HG03378 (cell line): ENCODE measurements around the gene TMEM126A.
"Not testable (repeated sequence)": the region's sequence is repeated elsewhere in the genome, so short reads cannot be mapped to it uniquely, and the experiment has no call there.

Experiments
- ATAC-seq: cut with Tn5 transposase; IDR thresholded peaks from one replicate; pipeline ENCODE4 v1.9.1; 2021; ENCODE audit warnings: mild to moderate bottlenecking, moderate library complexity; ENCODE audit not compliant: unreplicated experiment

TMEM126A gene

DNA sequence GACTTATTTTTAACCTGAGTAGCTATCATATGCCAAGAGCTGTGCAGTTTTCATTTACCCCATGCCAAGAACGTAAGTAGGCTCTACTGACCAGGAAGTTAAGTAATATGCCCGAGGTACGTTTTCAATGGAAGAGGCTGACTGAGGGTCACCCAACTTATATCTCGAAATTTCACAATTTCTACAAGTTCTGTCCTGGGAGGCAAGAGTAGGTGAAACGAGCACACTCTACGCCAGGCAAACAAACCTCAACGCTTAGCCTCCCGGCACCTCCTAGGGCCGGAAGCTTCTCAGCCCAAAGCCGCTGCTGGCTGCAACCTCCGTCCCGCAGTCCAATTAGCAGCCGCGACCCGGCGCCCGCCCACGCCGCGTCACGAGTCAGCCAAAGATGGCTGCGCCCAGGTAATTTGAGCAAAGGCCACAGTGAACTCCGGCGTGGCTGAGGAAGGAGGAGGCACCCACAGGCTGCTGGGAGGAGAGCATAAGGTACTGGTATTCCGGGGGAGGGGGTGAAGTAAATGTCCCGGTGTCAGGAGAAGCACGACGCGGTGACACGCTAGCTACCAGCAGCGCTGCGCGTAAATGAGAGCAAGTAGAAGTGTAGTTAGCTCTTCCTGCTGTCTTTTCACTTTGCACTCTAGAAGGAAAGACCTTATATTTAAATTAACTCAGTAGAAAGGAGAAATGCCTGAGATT, at the start of gene TMEM126A:
TSS of gene TMEM126A (plus strand) at position 364 of the 696 bp plus-strand sequence. CDS start 2,289 bp downstream, outside the sequence.
- ATAC-seq, result peak; percentile 96

DNA sequence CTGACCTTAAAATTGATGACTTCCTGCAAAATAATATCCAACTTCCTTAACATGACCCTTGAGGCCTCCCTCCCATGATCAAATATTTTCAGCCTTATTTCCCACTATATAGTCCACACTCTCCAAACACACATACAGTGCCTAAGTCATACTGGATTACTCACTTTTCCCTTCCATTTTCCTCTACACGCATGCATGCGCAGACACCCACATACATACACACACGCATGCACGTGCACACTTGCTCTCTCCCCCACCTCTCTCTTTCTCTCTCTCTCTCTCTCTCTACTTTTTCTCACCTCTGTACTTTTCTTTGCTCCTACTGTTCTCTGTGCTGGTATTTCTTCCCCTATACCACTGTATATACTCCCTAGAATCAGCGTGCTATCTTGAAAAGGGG, 48.7 kb upstream of the TMEM126A start:
- no peak for ATAC-seq

- ATAC-seq, result no peak
Observed at GRCh38 chr11:85602526-85603213, 45.1 kb upstream of the TMEM126A start.

DNA sequence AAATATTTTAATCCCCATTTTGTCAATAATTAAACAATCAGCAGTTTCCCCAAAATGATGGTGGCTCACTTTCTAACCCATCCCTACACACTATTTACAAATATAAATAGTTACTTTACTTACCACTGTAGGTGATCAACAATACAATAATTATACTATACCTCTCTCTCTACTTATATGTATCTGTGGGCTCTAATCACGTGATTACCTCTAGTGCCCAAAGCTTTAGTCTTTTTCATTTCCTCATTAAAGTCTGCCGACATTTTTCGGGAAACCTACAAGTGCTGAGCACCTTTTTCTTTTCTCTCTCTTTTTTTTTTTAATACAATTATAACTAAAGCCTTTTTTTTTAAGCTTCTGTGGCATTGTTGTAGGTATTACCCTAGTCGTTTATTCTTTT, 44.5 kb upstream of the TMEM126A start:
- no peak for ATAC-seq

GRCh38 chr11:85606237-85606636, 41.5 kb upstream of the TMEM126A start:
- ATAC-seq, result not testable (repeated sequence)

- not testable (repeated sequence) for ATAC-seq
Observed at GRCh38 chr11:85608621-85609020, 39.1 kb upstream of the TMEM126A start.

DNA sequence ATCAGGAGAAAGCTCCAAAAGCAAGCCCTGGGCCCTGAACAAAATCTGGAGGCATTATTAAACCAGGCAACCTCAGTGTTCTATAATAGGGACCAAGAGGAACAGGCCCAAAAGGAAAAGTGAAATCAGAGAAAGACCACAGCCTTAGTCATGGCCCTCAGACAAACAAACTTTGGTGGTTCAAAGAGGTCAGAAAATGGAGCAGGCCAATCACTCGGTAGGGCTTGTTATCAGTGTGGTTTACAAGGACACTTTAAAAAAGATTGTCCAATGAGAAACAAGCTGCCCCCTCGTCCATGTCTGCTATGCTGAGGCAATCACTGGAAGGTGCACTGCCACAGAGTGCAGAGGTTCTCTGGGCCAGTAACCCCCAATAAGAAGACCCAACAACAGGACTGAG, 38.5 kb upstream of the TMEM126A start:
- not testable (repeated sequence) for ATAC-seq

- ATAC-seq, result not testable (repeated sequence)
Observed at GRCh38 chr11:85611643-85612042, 36.1 kb upstream of the TMEM126A start.

DNA sequence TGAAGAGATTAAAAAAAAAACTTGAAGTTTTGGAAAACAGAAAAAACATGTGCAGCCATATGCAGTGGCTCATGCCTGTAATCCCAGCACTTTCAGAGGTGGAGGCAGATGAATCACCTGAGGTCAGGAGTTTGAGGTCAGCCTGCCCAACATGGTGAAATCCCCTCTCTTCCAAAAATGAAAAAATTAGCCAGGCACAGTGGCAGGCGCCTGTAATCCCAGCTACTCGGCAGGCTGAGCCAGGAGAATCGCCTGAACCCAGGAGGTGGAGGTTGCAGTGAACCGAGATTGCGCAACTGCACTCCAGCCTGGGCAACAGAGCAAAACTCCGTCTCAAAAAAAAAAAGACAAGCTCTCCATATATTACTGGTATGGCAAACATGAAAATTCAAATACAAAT, 28.3 kb upstream of the TMEM126A start:
- ATAC-seq, result no peak

- ATAC-seq, result no peak
Observed at GRCh38 chr11:85620256-85620655, 27.5 kb upstream of the TMEM126A start.

GRCh38 chr11:85626496-85626895, 21.3 kb upstream of the TMEM126A start:
- ATAC-seq, result no peak

- ATAC-seq, result no peak
Observed at GRCh38 chr11:85627332-85627997, 20.3 kb upstream of the TMEM126A start, which contains the start of gene DLG2. Gene DLG2, minus strand, starts transcription at chr11:85627344.

DNA sequence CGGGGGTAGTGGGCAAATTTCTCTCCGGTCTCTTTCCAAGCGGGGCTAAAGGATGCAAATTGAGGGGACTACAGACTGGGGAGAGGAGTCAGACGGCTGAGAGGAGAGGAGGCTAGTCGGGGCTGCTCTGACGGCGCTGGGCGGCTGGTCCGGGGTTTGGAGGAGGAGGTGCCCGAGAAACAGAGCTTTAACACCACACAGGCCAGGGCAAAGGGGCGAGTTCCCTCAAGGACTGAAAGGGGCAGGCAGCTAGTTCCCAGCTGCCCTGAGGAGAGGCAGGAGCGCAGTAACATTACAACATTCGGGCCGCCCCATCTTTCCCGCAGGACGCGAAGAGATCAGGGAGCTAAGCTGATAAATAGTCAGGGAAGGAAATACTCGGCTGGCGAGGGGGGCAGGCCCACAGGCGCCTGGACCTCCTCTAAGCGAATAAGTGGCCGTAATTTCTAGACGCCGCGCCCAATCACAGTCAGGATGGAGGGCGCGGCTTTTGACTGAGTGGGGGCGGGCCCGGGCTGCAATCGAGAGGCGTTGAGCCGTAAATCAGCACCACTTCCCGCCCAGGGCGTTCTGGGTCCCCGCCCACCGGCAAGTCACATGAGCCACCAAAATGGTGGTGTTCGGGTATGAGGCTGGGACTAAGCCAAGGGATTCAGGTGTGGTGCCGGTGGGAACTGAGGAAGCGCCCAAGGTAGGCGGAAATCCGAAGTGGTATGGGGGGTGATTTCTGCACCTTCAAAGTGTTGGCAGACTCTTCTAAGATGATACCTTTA, 19.6 kb upstream of the TMEM126A start, which contains the start of gene TMEM126B:
TSS of gene TMEM126B (plus strand) at position 596 of the 773 bp plus-strand sequence. CDS start at position 611, 15 bp downstream.
- peak; percentile 97 for ATAC-seq

DNA sequence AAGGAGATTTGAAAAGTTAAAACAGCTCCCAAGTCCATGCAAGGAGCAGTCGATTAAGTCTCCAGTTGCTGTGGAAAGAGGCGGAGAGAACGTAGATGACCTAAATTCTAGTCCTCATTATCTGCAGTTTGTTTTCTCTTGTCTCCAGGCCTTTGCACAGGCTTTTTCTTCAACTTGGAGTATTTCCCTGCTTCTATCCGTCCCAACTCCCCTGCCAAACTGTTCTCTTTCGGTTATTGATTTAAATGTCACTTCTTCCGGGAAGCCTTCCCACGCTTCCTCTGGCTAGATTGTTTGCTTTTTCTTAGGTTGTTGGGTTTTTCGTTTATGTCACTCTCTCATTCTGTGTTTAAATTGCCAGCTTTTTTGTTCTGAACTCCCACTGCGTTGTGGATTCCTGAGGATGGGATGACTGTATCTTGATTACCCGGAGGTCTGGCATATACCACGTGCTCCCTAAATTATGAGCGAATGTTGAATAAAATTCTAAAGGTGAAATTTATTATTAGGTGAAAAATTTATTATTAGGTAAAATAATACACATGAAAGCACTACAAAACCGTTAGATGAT, 18.9 kb upstream of the TMEM126A start:
- ATAC-seq, result peak; percentile 6

DNA sequence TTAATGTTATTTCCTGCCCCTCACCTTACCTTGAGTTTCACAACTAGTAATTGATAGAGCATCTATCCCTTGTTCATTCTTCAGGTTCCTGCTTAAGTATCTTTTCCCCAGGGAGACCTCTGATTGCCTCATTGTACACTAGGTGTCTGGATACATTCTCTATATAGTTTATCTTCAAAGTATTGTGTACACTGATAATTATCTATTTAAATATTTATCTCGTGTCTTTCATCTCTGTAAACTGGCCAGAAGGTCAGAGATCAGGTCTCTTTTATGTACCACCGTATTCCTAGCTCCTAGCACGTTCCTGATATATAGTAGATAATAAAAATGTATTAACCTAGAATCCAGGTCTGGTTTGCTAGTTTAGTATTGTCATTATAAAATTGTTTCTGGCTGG, 13.0 kb upstream of the TMEM126A start:
- ATAC-seq, result no peak

- ATAC-seq, result no peak
Observed at GRCh38 chr11:85643191-85643614, 4.6 kb upstream of the TMEM126A start.

- no peak for ATAC-seq
Observed at GRCh38 chr11:85647078-85647477, 689 bp upstream of the TMEM126A start.

GRCh38 chr11:85651118-85651517, 3.4 kb downstream of the TMEM126A start:
- ATAC-seq, result no peak

- ATAC-seq, result no peak
Observed at GRCh38 chr11:85652786-85653447, 5.2 kb downstream of the TMEM126A start.

DNA sequence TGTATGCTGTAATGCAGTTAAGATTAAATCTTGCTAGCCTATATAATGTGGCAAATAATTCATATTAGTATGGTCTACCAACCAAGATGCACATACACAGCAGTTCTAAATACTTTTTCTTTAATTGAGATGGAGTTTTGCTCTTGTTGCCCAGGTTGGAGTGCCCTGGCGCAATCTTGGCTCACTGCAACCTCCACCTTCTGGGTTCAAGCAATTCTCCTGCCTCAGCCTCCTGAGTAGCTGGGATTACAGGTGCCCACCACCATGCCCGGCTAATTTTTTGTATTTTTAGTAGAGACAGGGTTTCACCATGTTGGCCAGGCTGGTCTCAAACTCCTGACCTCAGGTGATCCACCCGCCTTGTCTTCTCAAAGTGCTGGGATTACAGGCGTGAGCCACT, 6.6 kb downstream of the TMEM126A start:
- ATAC-seq, result not testable (repeated sequence)
